T-helper 1 cell treated with Interleukin-12 subunit alpha and Interleukin-12 subunit beta and Interleukin-4 antibody, amounts not matched to agents 30 ng/mL and 1 ng/mL, for 36 hours (primary cell): ENCODE results near the gene HLCS. TPM values are rescaled to one million over a fixed set of nuclear protein-coding genes. Genes with fewer than 3 reads are reported as not detected.

ENCODE experiments used
- intact Hi-C: fragments of 100-400 bp; cut with micrococcal nuclease; formaldehyde crosslinking; loops from one replicate; pipeline ENCODE4 v1.15.1; 2024
- total RNA-seq: library from RNA; stranded (reverse); gene quantifications from 2 replicates; pipeline ENCODE4 v1.2.3, GENCODE V29; 2022

HLCS gene
- total RNA-seq, 1 donor from 2014 or later, result 16.2 TPM

GRCh38 chr21:36750576-36750959, 215.9 kb downstream of the HLCS start:
- intact Hi-C loops, result no loop called here

- intact Hi-C loops, result loop anchor here (2.0 kb wide), 1 partner anchor 177 kb away; no protein-coding TSS in a partner anchor
Measured at GRCh38 chr21:36749935-36750575, 216.4 kb downstream of the HLCS start.

GRCh38 chr21:36747815-36748383, 218.6 kb downstream of the HLCS start:
- intact Hi-C loops, result loop anchor here (2.0 kb wide), 1 partner anchor 179 kb away; no protein-coding TSS in a partner anchor

- intact Hi-C loops, result no loop called here
Measured at GRCh38 chr21:36747041-36747814, 219.2 kb downstream of the HLCS start.

GRCh38 chr21:36745459-36745858, 221.0 kb downstream of the HLCS start:
- intact Hi-C loops, result no loop called here

- intact Hi-C loops, result no loop called here
Measured at GRCh38 chr21:36744560-36745231, 221.8 kb downstream of the HLCS start.

GRCh38 chr21:36744190-36744559, 222.3 kb downstream of the HLCS start:
- intact Hi-C loops, result no loop called here

- intact Hi-C loops, result no loop called here
Measured at GRCh38 chr21:36743446-36743845, 223.0 kb downstream of the HLCS start.

- intact Hi-C loops, result no loop called here
Measured at GRCh38 chr21:36743008-36743407, 223.5 kb downstream of the HLCS start.

GRCh38 chr21:36741506-36741905, 225.0 kb downstream of the HLCS start:
- intact Hi-C loops, result no loop called here

GRCh38 chr21:36738489-36739126, 227.9 kb downstream of the HLCS start:
- intact Hi-C loops, result no loop called here

GRCh38 chr21:36735724-36736320, 230.6 kb downstream of the HLCS start:
- intact Hi-C loops, result no loop called here

- intact Hi-C loops, result no loop called here
Measured at GRCh38 chr21:36735201-36735515, 231.3 kb downstream of the HLCS start.

GRCh38 chr21:36734367-36735200, 231.9 kb downstream of the HLCS start:
- intact Hi-C loops, result no loop called here

GRCh38 chr21:36733857-36734256, 232.6 kb downstream of the HLCS start:
- intact Hi-C loops, result no loop called here

- intact Hi-C loops, result no loop called here
Measured at GRCh38 chr21:36732761-36733160, 233.7 kb downstream of the HLCS start.

- intact Hi-C loops, result no loop called here
Measured at GRCh38 chr21:36732217-36732616, 234.3 kb downstream of the HLCS start.

- intact Hi-C loops, result no loop called here
Measured at GRCh38 chr21:36730291-36731281, 235.9 kb downstream of the HLCS start.

GRCh38 chr21:36729310-36729970, 237.0 kb downstream of the HLCS start:
- intact Hi-C loops, result no loop called here
